GM18517 (cell line): Measurements from ENCODE around the gene PDE4D.
"Not testable (repeated sequence)": the region's sequence is repeated elsewhere in the genome, so short reads cannot be mapped to it uniquely, and the experiment has no call there.

Experiments
- ATAC-seq: cut with Tn5 transposase; IDR thresholded peaks from one replicate; pipeline ENCODE4 v1.9.1; 2021; ENCODE audit warnings: mild to moderate bottlenecking, moderate library complexity; ENCODE audit not compliant: unreplicated experiment

Gene PDE4D

GRCh38 chr5:59390989-59391388 lies 502.5 kb downstream of the PDE4D start:
- ATAC-seq: no peak

GRCh38 chr5:59390074-59390659 lies 503.4 kb downstream of the PDE4D start:
- no peak for ATAC-seq

GRCh38 chr5:59387127-59387526 lies 506.4 kb downstream of the PDE4D start:
- no peak for ATAC-seq

GRCh38 chr5:59385700-59386099 lies 507.8 kb downstream of the PDE4D start:
- no peak for ATAC-seq

GRCh38 chr5:59380350-59380951 lies 513.1 kb downstream of the PDE4D start:
- ATAC-seq: peak; percentile 99

- not testable (repeated sequence) for ATAC-seq
These were observed 519.5 kb downstream of the PDE4D start for GRCh38 chr5:59374036-59374435.

- ATAC-seq: no peak
These were observed 521.9 kb downstream of the PDE4D start for GRCh38 chr5:59371525-59372127.

- ATAC-seq: no peak
These were observed 524.6 kb downstream of the PDE4D start for GRCh38 chr5:59368951-59369350.

GRCh38 chr5:59367791-59368394 lies 525.6 kb downstream of the PDE4D start:
- ATAC-seq: peak; percentile 53

- no peak for ATAC-seq
These were observed 526.7 kb downstream of the PDE4D start for GRCh38 chr5:59366784-59367183.

- no peak for ATAC-seq
These were observed 531.1 kb downstream of the PDE4D start for GRCh38 chr5:59362438-59362837.

GRCh38 chr5:59361454-59361853 lies 532.1 kb downstream of the PDE4D start:
- no peak for ATAC-seq

GRCh38 chr5:59360130-59360555 lies 533.4 kb downstream of the PDE4D start:
- ATAC-seq: no peak

- no peak for ATAC-seq
These were observed 535.3 kb downstream of the PDE4D start for GRCh38 chr5:59358005-59358861.

GRCh38 chr5:59357381-59357977 lies 536.0 kb downstream of the PDE4D start:
- ATAC-seq: no peak

- ATAC-seq: no peak
These were observed 536.6 kb downstream of the PDE4D start for GRCh38 chr5:59356813-59357380.

GRCh38 chr5:59354811-59355210 lies 538.7 kb downstream of the PDE4D start:
- ATAC-seq: no peak

- ATAC-seq: no peak
These were observed 539.3 kb downstream of the PDE4D start for GRCh38 chr5:59354274-59354673.

- no peak for ATAC-seq
These were observed 542.3 kb downstream of the PDE4D start for GRCh38 chr5:59351076-59351794.

GRCh38 chr5:59348189-59348588 lies 545.3 kb downstream of the PDE4D start:
- ATAC-seq: no peak
